ENCODE results near the gene ZSWIM3. TPM values are rescaled to one million over a fixed set of nuclear protein-coding genes. Genes with fewer than 3 reads are reported as not detected.

Gene ZSWIM3
- total RNA-seq, 2 experiments from 2014 or later, result 3.5 to 3.6 TPM

DNA sequence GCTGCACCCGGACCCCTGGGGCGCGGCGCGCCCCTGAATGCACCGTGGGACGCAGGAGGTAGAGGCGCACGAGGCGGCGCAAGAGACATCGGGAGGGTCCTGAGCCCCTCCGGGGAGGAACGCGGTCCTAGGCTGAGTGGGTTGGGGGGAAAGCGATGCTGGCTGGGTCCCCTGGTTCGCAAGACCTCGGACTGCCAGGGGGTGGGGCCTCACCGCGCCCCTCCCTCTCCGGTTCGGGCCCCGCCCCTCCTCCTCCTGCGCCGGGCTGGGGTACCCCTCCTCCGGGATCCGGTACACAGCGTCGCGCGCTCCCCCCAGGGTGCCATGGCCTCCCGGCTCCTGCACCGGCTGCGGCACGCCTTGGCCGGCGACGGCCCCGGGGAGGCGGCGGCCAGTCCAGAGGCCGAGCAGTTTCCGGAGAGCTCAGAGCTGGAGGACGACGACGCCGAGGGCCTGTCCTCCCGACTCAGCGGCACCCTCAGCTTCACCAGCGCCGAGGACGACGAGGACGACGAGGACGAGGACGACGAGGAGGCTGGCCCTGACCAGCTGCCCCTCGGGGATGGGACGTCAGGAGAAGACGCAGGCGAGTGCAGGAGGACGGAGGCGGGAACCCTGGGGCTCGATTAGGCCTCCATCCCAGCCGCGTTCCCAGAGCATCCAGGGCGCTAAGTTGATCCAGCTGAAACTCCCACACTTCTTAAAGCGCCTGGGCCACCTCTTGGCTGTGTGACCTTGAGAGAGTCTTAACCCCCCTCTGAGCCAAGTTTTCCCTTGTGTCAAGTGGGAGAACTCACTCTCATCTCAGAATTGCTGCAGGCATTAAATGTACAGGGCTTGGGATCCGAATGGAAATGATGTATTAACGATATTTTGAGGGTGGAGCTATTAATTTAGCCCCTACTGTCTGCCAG is 23.3 kb upstream of the ZSWIM3 start:
- no peak overlapping the region for H3K27ac Mint-ChIP-seq

DNA sequence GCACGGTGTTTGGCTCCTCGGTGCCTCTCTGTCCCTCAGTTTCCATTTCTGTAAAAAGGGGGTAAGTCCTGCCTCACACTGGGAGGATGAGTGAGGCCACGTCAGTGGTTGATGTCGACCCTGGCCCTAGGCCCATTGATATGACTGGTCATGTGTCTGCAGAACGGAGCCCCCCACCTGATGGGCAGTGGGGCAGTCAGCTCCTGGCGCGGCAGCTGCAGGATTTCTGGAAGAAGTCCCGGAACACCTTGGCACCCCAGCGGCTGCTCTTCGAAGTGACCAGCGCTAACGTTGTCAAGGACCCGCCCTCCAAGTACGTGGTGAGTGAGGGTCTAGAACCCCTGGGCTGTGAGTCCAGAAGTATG is 22.6 kb upstream of the ZSWIM3 start:
- TF ChIP-seq, protein P1, sequence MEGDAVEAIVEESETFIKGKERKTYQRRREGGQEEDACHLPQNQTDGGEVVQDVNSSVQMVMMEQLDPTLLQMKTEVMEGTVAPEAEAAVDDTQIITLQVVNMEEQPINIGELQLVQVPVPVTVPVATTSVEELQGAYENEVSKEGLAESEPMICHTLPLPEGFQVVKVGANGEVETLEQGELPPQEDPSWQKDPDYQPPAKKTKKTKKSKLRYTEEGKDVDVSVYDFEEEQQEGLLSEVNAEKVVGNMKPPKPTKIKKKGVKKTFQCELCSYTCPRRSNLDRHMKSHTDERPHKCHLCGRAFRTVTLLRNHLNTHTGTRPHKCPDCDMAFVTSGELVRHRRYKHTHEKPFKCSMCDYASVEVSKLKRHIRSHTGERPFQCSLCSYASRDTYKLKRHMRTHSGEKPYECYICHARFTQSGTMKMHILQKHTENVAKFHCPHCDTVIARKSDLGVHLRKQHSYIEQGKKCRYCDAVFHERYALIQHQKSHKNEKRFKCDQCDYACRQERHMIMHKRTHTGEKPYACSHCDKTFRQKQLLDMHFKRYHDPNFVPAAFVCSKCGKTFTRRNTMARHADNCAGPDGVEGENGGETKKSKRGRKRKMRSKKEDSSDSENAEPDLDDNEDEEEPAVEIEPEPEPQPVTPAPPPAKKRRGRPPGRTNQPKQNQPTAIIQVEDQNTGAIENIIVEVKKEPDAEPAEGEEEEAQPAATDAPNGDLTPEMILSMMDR (IDR thresholded peaks at IDR 0.05), result no peak
- CTCF ChIA-PET, result interaction anchor here (0.6 to 3.5 kb wide), 4 partner anchors 11 to 681 kb away, joined by 3 to 9 read pairs (median 5); no protein-coding TSS in a partner anchor
- Mint-ChIP-seq H3K9me3 (no peaks in the 10 kb centered on the region), H3K4me3 (peak overlapping the region; percentile 57), H3K27me3 (no peaks in the 10 kb centered on the region), H3K27ac (no peak overlapping the region), H3K4me1 (ENCODE audit: low read depth) (peaks cover 10% of the 10 kb centered on the region), H3K36me3 (ENCODE audit: low read depth) (no peaks in the 10 kb centered on the region)
- intact Hi-C loops (cut with micrococcal nuclease), result no loop called here
- ATAC-seq (no peak), DNase-seq (no peak)
- POLR2A ChIA-PET, result interaction anchor here (0.8 to 1.1 kb wide), 3 partner anchors 22 to 49 kb away, joined by 4 to 5 read pairs (median 4); no protein-coding TSS in a partner anchor

More for the DNA sequence above, 23.3 kb upstream of the ZSWIM3 start:
- Mint-ChIP-seq H3K4me3 (peak overlapping the region; percentile 73), H3K4me1 (ENCODE audit: low read depth) (peaks cover 10% of the 10 kb centered on the region), H3K36me3 (ENCODE audit: low read depth) (no peaks in the 10 kb centered on the region), H3K9me3 (no peaks in the 10 kb centered on the region), H3K27me3 (no peaks in the 10 kb centered on the region)
- TF ChIP-seq, protein P1 (IDR thresholded peaks at IDR 0.05), result no peak
- ATAC-seq (peak; percentile 83), DNase-seq (peak; percentile 43)
- intact Hi-C loops (cut with micrococcal nuclease), result no loop called here
- ChIA-PET POLR2A (interaction anchor here (0.8 to 1.6 kb wide), 7 partner anchors 17 to 138 kb away, joined by 4 to 5 read pairs (median 4); partner anchors contain the start of genes CTSA, NEURL2, UBE2C and ZNF335), CTCF (interaction anchor here (0.6 to 3.5 kb wide), 6 partner anchors 10 to 682 kb away, joined by 3 to 9 read pairs (median 5); no protein-coding TSS in a partner anchor)

DNA sequence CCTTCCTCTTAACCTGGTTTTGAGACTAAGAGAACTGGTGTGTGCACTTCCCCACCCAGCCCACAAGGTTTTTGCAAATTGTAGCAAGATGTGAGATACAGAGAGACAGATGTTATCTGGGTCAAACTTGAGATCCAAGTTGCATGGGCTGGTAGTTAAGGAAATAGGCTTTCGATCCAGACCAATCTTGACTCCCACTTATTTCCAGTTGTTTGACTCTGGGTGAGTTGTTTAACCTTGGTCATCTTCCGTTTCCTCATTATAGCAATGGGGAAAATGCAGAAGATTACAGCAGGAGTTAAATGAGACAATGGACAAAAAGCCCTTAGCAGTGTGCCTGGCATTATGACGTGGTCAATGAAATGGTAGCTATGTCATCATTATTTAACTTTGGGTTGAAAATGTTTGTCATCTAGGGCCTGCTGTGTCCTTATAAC is 22.1 kb upstream of the ZSWIM3 start:
- H3K9me3 Mint-ChIP-seq, result no peaks in the 10 kb centered on the region
- no peaks in the 10 kb centered on the region for H3K27me3 Mint-ChIP-seq
- DNase-seq (no peak), ATAC-seq (no peak)
- TF ChIP-seq, protein P1 (IDR thresholded peaks at IDR 0.05), result no peak
- no peak overlapping the region for H3K4me3 Mint-ChIP-seq
- CTCF ChIA-PET, result interaction anchor here (3.5 kb wide), 1 partner anchor 36 kb away, joined by 9 read pairs; no protein-coding TSS in a partner anchor
- POLR2A ChIA-PET, result no interaction called here
- H3K36me3 Mint-ChIP-seq (ENCODE audit: low read depth), result no peaks in the 10 kb centered on the region
- intact Hi-C loops (cut with micrococcal nuclease), result no loop called here
- no peak overlapping the region for H3K27ac Mint-ChIP-seq
- peaks cover 10% of the 10 kb centered on the region for H3K4me1 Mint-ChIP-seq (ENCODE audit: low read depth)

DNA sequence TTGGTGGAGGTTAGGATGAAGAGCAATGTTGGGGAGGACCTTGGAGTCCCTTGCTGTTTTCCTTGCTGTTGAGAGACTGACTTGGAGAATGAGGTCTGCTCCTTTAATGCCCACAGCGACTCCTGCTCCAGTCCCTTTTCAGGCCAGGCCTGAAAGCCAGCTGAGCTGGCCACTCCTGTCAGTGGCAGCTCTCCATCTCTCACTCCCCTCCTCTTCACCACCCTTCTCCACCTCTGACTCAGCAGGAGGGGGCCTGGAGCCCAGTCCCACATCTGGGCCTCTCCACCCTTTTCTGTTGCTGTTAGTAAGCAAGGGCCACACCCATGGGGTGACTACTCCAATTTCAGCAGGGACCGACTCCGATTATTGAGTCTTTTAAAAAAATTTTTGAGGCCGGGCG is 21.6 kb upstream of the ZSWIM3 start:
- no peaks in the 10 kb centered on the region for H3K9me3 Mint-ChIP-seq
- POLR2A ChIA-PET, result no interaction called here
- no peak for DNase-seq
- CTCF ChIA-PET, result interaction anchor here (1.3 to 3.5 kb wide), 2 partner anchors 12 to 37 kb away, joined by 3 to 9 read pairs; no protein-coding TSS in a partner anchor
- intact Hi-C loops (cut with micrococcal nuclease), result no loop called here
- H3K4me1 Mint-ChIP-seq (ENCODE audit: low read depth), result peaks cover 10% of the 10 kb centered on the region
- no peaks in the 10 kb centered on the region for H3K27me3 Mint-ChIP-seq
- H3K36me3 Mint-ChIP-seq (ENCODE audit: low read depth), result no peaks in the 10 kb centered on the region
- TF ChIP-seq, protein P1 (IDR thresholded peaks at IDR 0.05), result no peak
- no peak overlapping the region for H3K4me3 Mint-ChIP-seq
- no peak overlapping the region for H3K27ac Mint-ChIP-seq
- no peak for ATAC-seq

All from activated CD8-positive, alpha-beta T cell treated with anti-CD3 and anti-CD28 coated beads for 36 hours (primary cell).